Measurements from ENCODE around the gene PACSIN1.

The PACSIN1 gene

GRCh38 chr6:34537922-34538550 is 72.2 kb downstream of the PACSIN1 start:
- DNase-seq (ENCODE audit: low read depth): no peak
- no peak overlapping the region for H3K4me3 ChIP-seq (ENCODE audit: low read depth, low read length)
- TF ChIP-seq CTCF (IDR thresholded peaks at IDR 0.05; ENCODE audit: insufficient read depth, low read depth, low read length, missing control alignments): no peak

GRCh38 chr6:34538581-34538980 is 72.7 kb downstream of the PACSIN1 start:
- no peak for TF ChIP-seq CTCF (IDR thresholded peaks at IDR 0.05; ENCODE audit: insufficient read depth, low read depth, low read length, missing control alignments)
- H3K4me3 ChIP-seq (ENCODE audit: low read depth, low read length): no peak overlapping the region
- DNase-seq (ENCODE audit: low read depth): no peak

- no peak for TF ChIP-seq CTCF (IDR thresholded peaks at IDR 0.05; ENCODE audit: insufficient read depth, low read depth, low read length, missing control alignments)
- DNase-seq (ENCODE audit: low read depth): no peak
- no peak overlapping the region for H3K4me3 ChIP-seq (ENCODE audit: low read depth, low read length)
Observed at GRCh38 chr6:34539181-34539580, 73.3 kb downstream of the PACSIN1 start.

- no peak for DNase-seq (ENCODE audit: low read depth)
- no peak overlapping the region for H3K4me3 ChIP-seq (ENCODE audit: low read depth, low read length)
- TF ChIP-seq CTCF (IDR thresholded peaks at IDR 0.05; ENCODE audit: insufficient read depth, low read depth, low read length, missing control alignments): no peak
Observed at GRCh38 chr6:34540222-34540621, 74.3 kb downstream of the PACSIN1 start.

GRCh38 chr6:34540841-34541240 is 75.0 kb downstream of the PACSIN1 start:
- no peak for TF ChIP-seq CTCF (IDR thresholded peaks at IDR 0.05; ENCODE audit: insufficient read depth, low read depth, low read length, missing control alignments)
- no peak overlapping the region for H3K4me3 ChIP-seq (ENCODE audit: low read depth, low read length)
- no peak for DNase-seq (ENCODE audit: low read depth)

GRCh38 chr6:34543421-34543820 is 77.5 kb downstream of the PACSIN1 start:
- no peak for DNase-seq (ENCODE audit: low read depth)
- no peak overlapping the region for H3K4me3 ChIP-seq (ENCODE audit: low read depth, low read length)
- no peak for TF ChIP-seq CTCF (IDR thresholded peaks at IDR 0.05; ENCODE audit: insufficient read depth, low read depth, low read length, missing control alignments)

GRCh38 chr6:34544052-34544604 is 78.3 kb downstream of the PACSIN1 start:
- no peak for TF ChIP-seq CTCF (IDR thresholded peaks at IDR 0.05; ENCODE audit: insufficient read depth, low read depth, low read length, missing control alignments)
- H3K4me3 ChIP-seq (ENCODE audit: low read depth, low read length): no peak overlapping the region
- DNase-seq (ENCODE audit: low read depth): no peak

Data from GM12865 (cell line).